Activated CD4-positive, CD25-positive, alpha-beta regulatory T cell treated with anti-CD3 and anti-CD28 coated beads, Interleukin-2, amount 50 U/mL, for 24 hours (primary cell): ENCODE data around the gene VSIG1.

ENCODE experiments used
- ATAC-seq, 2 donors: fragments of 150-1000 bp; cut with Tn5 transposase; one replicate each; pipeline ENCODE4 v1.10.0; 2021; ENCODE audit warnings: mild to moderate bottlenecking in 1 of 2, moderate library complexity in 1 of 2

Gene VSIG1

DNA sequence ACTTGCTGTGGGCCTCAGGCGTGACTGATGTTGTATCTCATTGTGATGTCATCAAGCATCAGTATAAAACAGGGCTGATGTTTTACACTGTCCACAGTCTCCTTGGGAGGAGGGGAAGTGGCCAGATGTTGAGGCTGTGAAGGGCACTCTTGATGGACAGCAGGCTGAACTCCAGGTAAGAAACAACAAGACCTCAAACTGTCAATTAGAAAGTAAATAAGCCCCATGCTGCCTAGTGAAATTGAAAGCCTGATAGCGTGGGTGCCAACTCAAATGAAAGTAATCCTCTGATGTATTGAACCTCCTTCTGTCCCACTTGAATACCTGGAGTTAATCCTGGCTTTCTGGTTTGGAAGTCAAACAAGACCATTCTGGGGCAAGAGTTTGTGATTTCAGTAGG, 19.7 kb downstream of the VSIG1 start:
- no peak for ATAC-seq

DNA sequence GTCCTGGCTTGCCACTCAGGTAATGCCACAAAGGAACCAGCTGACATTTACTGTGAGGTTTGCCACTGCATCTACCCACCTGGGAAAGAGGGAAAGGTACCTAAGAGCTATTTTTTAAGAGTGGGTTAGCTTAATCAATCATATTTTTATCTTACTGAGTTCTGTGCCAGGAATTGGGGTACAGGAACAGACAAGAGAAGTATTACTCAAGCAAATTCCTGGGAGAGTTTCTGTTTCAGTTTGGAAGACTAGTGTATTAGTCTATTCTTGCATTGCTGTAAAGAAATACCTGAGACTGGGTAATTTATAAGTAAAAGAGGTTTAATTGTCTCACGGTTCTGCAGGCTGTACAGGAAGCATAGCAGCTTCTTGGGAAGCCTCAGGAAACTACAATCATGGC, 23.3 kb downstream of the VSIG1 start:
- ATAC-seq: no peak

DNA sequence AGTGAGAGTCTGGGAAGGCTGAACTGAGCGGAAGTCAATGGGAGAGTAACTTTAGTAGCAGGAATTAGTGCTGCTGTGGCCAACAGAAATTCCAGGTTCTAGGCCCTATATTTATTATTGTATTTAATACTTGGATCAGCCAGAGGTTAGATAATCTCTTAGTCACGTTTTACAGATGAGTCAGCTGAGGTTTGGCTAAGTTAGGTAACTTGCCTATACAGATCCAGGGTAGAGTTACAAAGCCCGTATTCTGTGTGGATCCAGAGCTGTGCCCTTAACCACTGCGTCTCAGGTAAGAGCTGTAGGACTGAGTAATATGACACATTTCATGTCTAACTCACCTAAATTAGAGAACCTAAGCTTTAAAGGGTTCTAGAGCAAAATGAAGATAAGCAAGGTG, 26.0 kb downstream of the VSIG1 start:
- peak; percentile 62 to 73 for ATAC-seq

DNA sequence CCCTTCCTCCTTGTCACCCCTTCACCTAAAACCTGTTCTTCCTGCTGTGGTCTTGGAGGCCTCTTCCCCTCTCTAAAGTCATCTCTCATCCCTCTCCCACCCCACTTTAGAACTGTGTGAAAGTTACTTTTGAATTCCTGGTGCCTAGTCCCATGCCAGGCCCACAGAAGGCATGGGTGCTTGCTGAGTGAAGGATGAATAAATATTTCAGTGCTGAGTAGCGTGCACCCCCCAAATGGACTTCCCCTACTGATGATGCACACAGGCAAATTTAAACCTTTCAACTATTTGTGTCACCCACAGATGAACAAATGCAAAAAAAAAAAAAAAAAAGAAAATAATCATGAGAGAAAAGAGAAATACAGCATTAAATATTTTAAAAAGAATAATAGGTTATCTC, 26.7 kb downstream of the VSIG1 start:
- no peak for ATAC-seq

DNA sequence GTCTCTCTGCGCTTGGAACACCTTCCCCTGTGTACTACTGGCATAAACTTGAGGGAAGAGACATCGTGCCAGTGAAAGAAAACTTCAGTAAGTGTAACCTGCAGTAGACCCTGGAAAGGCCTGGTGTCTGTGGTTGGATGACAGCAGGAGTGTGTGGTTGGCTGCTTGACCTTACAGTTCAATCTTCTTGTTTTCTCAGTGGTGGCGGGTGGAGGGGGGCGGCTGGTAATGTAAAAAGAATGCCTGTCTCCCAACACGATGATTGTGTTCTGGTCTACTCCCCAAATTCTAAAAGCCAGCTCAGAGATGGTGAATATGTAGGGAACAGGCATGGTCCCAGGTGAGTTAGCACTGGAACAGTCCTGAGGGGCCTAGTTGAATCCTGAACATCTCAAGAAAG, 27.9 kb downstream of the VSIG1 start:
- ATAC-seq: no peak

DNA sequence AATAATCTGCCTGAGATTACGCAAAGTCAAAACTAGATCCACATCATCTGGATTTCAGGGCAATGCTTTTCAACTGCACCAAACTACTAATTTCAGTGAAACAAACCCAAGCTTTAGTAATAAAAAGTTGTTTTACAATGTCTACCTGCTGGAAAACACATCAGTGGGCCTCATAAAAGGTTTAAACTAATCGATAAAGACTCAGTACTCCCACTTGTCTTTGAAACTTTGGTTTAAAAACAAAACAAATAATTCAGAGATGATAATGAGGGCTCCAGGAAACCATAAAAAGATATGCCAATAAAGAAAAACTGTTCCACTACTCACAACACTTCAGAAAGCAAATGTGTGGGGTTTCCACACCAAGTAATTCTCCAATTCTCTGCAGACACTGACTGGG, 36.2 kb downstream of the VSIG1 start:
- ATAC-seq: no peak

DNA sequence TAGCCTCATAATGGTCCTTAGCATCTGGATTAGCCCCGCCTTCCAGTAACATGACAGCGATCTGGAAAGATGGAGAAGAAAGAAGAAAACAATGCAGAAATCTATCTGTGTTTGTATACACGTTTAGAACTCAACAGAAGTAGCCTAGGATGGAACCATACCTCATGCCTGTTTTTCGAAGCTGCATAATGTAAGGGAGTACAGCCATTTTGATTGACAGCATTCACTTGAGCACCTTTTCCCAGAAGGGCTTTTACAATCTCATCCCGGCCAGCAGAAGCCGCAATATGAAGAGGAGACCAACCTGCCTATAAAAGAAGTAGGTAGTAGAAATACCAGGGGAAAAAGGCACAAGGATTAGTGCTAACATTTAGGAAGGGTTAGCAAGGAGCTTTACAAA, 42.9 kb downstream of the VSIG1 start:
- ATAC-seq: no peak

DNA sequence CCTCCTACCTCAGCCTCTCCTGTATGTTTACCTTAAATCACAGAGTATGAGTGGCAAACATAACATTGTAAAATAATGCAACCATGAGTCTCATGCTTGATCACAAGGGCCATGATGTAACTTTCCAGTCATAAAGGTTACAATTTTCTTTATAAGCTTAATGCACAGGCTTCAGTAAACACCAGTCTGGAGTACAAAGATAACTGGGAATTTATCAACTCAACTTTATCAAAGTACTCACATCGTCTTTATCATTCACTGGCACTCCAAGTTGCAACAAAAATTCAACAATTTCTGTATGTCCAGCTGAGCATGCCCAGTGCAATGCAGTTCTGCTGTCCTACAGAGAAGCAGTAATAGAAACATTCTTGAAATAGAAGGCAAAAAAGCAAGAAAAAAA, 43.6 kb downstream of the VSIG1 start:
- no peak for ATAC-seq

DNA sequence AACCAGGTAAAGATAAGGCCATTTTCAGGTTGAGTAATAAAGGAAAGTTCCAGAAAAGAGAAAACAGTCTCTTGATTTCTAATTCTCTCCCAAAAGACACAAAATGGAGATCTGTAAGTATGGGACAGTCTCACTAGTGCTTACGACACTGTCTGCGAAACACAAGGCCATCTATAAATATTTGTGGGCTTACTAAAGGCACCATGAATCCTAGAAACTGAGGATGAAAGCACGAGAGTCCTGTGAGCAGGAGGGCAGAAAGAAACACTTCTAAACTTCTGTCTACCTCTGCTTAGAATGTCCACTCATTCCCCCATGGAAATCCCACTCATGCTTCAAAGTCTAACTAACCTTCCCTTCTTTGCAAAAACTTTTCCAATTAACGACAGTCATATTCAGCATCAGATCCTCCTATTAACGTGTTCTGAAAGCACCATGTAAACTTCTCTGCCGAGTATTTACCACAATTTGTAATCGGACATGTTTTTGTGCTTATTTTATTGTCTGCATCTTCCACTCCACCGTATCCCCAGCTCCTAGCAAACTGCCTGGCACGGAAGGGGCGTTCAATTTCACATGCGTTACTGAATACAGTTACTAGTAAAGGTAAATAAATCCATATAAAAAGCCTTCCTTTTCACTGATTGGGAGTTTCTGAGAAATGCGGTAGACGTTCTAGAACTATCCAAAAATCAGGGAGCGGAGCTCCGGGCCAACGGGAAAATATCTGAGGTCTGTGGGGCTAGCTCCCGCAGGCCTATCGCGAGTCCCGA, 45.8 kb downstream of the VSIG1 start:
- ATAC-seq: no peak

DNA sequence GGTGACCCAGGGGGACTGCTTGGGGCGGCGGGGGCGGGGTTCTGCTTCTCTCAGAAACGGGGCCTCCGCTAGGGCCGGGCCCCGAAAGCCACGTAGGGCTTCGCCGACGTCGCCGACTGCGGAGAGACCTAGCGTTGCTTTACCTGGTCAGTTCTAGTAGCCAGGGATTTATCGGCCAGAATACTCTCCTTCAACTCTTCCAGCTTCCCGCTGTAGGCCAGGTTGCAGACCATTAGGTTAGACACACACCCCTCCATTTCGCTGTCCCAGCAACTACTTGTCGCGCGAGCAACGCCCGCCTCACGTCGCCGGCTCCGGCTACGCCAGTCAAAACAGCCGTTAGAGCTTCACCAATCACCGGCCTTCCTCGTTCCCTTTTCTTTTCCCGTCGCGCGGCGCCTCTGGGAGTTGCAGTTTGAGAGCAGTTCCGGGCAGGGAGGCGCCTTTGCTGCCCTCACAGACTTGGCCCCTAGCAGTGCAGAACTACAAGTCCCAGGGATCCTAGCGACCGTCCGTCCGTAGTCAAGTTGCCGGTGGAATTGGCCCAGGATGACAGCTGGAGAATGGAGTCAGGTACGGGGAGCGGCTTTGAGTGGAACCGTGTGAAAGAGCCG, 46.5 kb downstream of the VSIG1 start, which contains the start of the genes ATG4A and PSMD10:
TSS of gene ATG4A (plus strand) at position 515 of the 614 bp plus-strand sequence. CDS start at position 564, 49 bp downstream.
TSS of gene PSMD10 (minus strand) at position 279 of the 614 bp plus-strand sequence. CDS start at position 257, 22 bp downstream.
- ATAC-seq: peak; percentile 96 to 97

DNA sequence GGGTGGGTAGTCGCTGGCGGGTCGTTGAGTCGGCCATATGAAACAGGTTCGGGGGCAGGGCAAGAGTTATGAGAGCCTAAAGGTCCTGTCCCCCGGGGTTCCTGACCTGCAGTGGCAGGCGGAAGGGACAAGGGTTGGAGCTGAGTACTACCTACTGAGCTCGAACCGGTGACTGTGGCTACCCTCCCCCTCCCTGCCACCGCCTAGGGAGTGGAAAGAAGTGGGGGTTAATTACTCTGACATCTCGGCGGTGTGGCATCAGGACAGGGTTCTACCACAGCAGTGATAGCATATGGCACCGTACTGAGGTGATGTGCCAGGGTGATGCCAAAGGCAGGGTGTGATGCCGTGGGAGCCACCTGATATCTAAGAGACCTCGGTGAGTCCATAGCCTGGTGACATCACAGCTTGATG, 47.0 kb downstream of the VSIG1 start:
- peak; percentile 10 to 21 for ATAC-seq

DNA sequence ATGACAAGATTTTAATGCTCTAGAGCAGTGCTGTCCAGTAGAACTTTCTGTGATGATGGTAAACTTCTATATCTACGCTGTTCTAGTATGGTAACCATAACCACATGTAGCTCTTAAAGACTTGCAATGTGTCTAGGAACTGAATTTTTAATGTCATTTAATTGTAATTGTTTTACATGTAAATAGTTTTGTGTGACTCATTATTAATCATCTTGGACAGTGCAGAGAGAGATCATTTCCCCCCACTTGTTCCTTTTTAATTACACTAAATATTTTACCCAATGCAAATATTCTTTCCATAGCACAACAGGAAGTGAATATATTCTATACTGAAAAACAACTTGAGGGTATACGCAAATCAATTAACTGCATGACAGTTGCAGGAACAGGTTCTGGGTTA, 52.5 kb downstream of the VSIG1 start:
- ATAC-seq: no peak

DNA sequence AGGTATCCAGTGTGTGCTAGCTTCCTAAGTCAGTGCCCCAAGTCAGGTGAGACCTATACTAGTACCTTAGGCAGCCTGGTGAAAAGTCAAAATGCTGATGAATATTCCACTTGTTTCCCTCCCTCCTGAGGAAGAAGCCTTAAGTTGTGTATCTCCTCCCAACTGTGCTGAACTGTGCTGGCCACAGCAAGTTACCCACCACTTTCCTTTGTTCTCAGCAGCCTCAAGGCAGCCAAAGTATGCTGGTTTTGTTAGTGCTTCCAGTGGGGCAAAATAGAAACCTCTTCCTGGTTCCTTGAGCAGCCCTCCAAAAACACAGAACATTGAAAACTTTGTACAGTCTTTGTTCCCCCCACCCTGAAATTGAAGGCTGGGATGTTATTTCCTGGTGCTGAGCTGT, 60.6 kb downstream of the VSIG1 start:
- no peak for ATAC-seq

DNA sequence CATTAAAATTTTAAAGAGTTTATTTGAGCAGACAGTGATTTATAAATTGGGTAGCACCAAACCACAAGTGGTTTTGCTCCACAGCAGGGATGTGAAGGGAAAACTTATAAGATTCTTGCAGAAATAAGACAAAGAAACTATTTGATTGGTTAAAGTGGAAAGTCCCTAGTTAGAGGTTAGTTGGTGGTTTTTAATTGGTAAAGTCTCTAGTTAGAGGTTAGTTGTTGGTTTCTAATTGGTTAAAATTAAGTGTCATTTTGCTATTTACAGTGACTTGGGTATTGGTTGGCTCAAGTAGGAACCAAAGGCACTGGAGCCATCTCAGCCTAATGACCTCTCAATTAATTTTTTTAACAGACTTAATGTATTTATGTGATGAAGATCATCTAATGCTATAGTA, 69.7 kb downstream of the VSIG1 start:
- no peak for ATAC-seq

DNA sequence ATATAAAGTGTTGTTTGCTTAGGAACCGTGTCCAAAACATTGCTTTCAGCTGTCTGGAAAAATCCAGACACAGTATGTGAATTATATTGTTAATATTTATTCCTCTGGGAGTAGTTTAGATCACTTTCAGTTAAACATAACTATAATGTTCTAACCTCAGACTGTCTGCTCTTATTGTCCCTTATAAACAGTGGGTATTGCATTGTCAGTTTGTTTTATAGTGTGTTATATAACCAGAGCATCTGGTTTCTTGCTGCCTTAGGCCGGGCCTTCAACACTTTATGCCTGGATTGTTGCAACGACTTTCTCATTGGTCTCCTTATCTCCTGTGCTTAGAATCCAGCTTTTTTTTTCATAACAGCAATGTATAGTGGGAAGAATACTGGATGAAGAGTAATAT, 73.1 kb downstream of the VSIG1 start:
- ATAC-seq: no peak

DNA sequence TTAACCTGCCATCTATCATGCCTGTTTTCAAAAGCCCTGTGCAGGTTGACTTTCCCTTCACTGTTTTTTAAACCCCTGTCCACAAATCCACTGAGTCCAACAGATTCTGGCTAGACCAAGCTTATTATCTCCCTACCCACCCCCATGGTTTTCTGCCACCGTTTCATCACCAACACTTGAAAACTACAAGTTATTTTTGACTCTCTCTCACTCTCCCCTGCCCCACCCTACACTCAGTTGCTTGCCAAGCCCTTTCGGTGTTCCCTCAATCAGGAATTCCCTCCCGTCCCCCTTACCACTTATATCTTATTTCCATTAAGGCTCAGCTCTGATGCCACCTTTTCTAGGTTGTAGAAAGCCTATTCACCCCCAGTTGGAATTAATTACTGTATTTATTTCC, 76.4 kb downstream of the VSIG1 start:
- ATAC-seq: no peak

DNA sequence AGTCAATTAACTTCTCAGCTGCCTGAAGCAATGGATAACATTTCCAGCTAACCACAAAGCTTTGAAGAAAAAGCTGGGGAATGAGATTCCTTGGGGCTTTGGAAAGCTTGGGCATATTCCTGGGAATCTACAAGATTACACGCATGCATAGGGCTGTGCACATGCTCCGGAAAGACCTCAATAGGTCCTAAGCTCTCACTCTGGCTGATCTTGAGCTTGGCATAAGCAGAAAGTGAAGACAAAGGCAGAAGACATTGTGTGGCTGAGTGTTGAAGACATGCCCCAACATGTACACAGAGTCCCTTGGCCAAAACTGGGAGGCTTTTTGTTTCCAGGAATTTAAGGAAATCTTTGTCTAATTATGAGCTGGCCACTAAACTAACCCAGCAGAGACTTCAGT, 77.9 kb downstream of the VSIG1 start:
- ATAC-seq: no peak

DNA sequence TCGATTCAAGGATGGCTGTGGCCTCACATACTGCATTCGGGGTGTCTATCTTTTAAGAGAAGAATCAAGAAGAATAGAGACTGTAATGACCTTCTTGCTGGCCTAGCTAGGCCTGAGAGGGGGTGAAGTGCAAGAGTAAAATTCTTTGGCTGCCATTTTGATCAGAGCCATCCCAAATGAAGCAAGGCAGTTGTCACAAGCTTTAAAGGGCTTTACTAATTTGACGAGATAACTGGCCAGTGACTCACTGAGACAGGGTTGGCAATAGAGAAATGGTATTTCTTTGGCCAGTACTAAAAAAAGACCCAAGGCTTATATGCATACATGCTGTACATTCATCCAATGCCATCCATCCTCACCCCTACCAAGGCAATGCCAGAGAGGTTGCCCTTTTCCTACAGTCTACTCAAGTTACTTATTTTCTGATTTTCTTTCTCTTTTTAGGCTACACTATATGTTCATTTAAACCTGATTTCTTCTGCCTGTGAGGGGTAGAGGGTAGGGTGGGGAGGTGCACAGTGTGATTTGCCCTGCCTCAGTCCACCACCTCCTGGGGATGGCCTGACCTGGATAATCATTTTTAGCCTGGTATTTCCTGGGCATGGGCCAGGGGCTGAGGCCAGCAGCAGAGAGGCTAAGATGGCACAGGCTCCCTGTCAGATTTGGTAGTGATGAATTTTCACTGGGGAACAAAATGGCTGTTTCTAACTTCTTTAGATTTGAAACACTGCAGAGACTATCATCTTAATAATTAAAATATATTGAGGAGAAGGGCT, 78.9 kb downstream of the VSIG1 start:
- no peak for ATAC-seq

DNA sequence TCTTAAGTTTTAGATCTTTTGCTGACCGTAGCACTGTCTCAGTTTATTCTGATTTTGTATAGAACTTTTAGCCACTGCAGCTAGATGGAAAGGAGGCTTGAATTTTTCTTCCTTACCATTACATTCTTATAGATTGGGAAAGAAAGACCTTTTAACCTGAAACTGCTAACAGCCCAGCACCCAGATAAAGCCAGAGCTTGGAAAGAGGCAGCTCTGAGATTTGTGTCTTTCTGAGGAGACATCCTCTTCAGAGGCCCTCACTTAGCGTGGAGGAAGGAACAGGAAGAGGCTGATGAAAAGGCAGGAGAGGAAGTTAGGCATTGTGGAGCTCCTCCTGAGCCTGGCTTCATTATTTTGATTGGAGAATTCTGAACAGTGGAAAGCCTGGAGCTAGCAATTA, 81.8 kb downstream of the VSIG1 start:
- ATAC-seq: no peak

DNA sequence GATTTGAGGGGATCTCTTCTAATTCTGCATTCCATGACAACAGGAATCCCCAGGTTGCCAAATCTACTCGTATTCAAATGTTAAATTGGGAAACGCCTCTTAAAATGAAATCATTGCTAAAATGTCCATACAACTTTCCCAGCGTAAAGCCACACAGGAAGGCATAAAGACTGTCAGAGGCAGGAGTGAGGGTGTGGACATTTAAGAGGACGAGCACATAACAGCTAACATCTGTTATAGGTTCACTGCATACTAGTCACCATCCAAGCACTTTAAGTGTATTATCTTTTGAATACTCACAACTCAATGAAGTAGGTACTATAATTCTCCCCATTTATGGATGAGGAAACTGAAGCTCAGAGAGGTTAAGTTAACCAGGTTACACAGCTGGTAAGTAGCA, 82.3 kb downstream of the VSIG1 start:
- no peak for ATAC-seq
